KOPT-K1 (cell line): ENCODE data around the gene MAGEB3.
"Not testable (repeated sequence)": the region's sequence is repeated elsewhere in the genome, so short reads cannot be mapped to it uniquely, and the experiment has no call there.

Experiments
- H3K27ac ChIP-seq: fragments of 200-600 bp; sonication (generic); 2 replicates; pipeline ENCODE4 v1.5.1; 2016; ENCODE audit warnings: antibody characterized with exemption, mild to moderate bottlenecking, low read depth, low read length; ENCODE audit not compliant: poor library complexity, severe bottlenecking
- H3K36me3 ChIP-seq: fragments of 200-600 bp; sonication (generic); 2 replicates; pipeline ENCODE4 v1.5.1; 2017; ENCODE audit warnings: antibody characterized with exemption, mild to moderate bottlenecking, low read length, moderate library complexity; ENCODE audit not compliant: insufficient read depth
- H3K9me3 ChIP-seq: fragments of 200-600 bp; sonication (generic); 2 replicates; pipeline ENCODE4 v1.5.1; 2017; ENCODE audit warnings: antibody characterized with exemption, low read length, mild to moderate bottlenecking; ENCODE audit not compliant: insufficient read depth, poor library complexity, severe bottlenecking

The MAGEB3 gene

GRCh38 chrX:30230395-30230794, at the start of gene MAGEB3:
Gene MAGEB3 (plus strand): TSS chrX:30230657. CDS start chrX:30235925, 5,268 bp downstream.
- Histone ChIP-seq H3K27ac (no peak within 1 kb of the TSS), H3K36me3 (no peaks in the 10 kb centered on the region), H3K9me3 (no peaks in the 10 kb centered on the region)

GRCh38 chrX:30181353-30181752, 49.1 kb upstream of the MAGEB3 start:
- Histone ChIP-seq H3K9me3 (no peaks in the 10 kb centered on the region), H3K36me3 (no peaks in the 10 kb centered on the region), H3K27ac (no peak overlapping the region)

GRCh38 chrX:30183554-30183953, 46.9 kb upstream of the MAGEB3 start:
- no peak overlapping the region for H3K27ac ChIP-seq

GRCh38 chrX:30190426-30190825, 40.0 kb upstream of the MAGEB3 start:
- no peaks in the 10 kb centered on the region for H3K9me3 ChIP-seq
- H3K27ac ChIP-seq = no peak overlapping the region
- no peaks in the 10 kb centered on the region for H3K36me3 ChIP-seq

More at GRCh38 chrX:30183554-30183953, 46.9 kb upstream of the MAGEB3 start:
- Histone ChIP-seq H3K36me3 (no peaks in the 10 kb centered on the region), H3K9me3 (no peaks in the 10 kb centered on the region)

GRCh38 chrX:30193910-30194309, 36.5 kb upstream of the MAGEB3 start:
- not testable (repeated sequence) for H3K9me3 ChIP-seq, H3K36me3 ChIP-seq, H3K27ac ChIP-seq

- H3K27ac ChIP-seq = no peak overlapping the region
- no peaks in the 10 kb centered on the region for H3K36me3 ChIP-seq
- no peaks in the 10 kb centered on the region for H3K9me3 ChIP-seq
These were observed 34.1 kb upstream of the MAGEB3 start for GRCh38 chrX:30196322-30196721.

GRCh38 chrX:30212172-30212571, 18.3 kb upstream of the MAGEB3 start:
- Histone ChIP-seq H3K9me3 (no peaks in the 10 kb centered on the region), H3K27ac (no peak overlapping the region), H3K36me3 (no peaks in the 10 kb centered on the region)

- Histone ChIP-seq H3K27ac (no peak within 1 kb of the TSS), H3K9me3 (no peaks in the 10 kb centered on the region), H3K36me3 (no peaks in the 10 kb centered on the region)
These were observed 15.1 kb upstream of the MAGEB3 start, which contains the start of gene MAGEB2 for GRCh38 chrX:30215357-30215843. Gene MAGEB2 (plus strand): TSS chrX:30215563. CDS start chrX:30218581, 3,018 bp downstream.

- Histone ChIP-seq H3K27ac (no peak overlapping the region), H3K9me3 (no peaks in the 10 kb centered on the region), H3K36me3 (no peaks in the 10 kb centered on the region)
These were observed 13.0 kb upstream of the MAGEB3 start for GRCh38 chrX:30217465-30217864.

- Histone ChIP-seq H3K9me3 (no peaks in the 10 kb centered on the region), H3K27ac (no peak overlapping the region), H3K36me3 (no peaks in the 10 kb centered on the region)
These were observed 11.1 kb upstream of the MAGEB3 start for GRCh38 chrX:30219372-30219771.

- no peaks in the 10 kb centered on the region for H3K9me3 ChIP-seq
- H3K27ac ChIP-seq = no peak overlapping the region
- H3K36me3 ChIP-seq = no peaks in the 10 kb centered on the region
These were observed 9.8 kb upstream of the MAGEB3 start for GRCh38 chrX:30220661-30221060.

- no peak overlapping the region for H3K27ac ChIP-seq
- H3K9me3 ChIP-seq = no peaks in the 10 kb centered on the region
- H3K36me3 ChIP-seq = no peaks in the 10 kb centered on the region
These were observed 5.9 kb upstream of the MAGEB3 start for GRCh38 chrX:30224536-30224935.

GRCh38 chrX:30228526-30228925, 1.9 kb upstream of the MAGEB3 start:
- Histone ChIP-seq H3K27ac (no peak overlapping the region), H3K9me3 (no peaks in the 10 kb centered on the region)

GRCh38 chrX:30241724-30242415, 11.4 kb downstream of the MAGEB3 start, which contains the start of gene MAGEB4:
Gene MAGEB4 (plus strand): TSS chrX:30242000. CDS start chrX:30242136, 136 bp downstream.
- no peaks in the 10 kb centered on the region for H3K36me3 ChIP-seq
- no peak within 1 kb of the TSS for H3K27ac ChIP-seq
- H3K9me3 ChIP-seq = no peaks in the 10 kb centered on the region

More at GRCh38 chrX:30228526-30228925, 1.9 kb upstream of the MAGEB3 start:
- H3K36me3 ChIP-seq = no peaks in the 10 kb centered on the region

- Histone ChIP-seq H3K27ac (no peak within 1 kb of the TSS), H3K36me3 (no peaks in the 10 kb centered on the region), H3K9me3 (no peaks in the 10 kb centered on the region)
These were observed 16.5 kb downstream of the MAGEB3 start, which contains the start of gene MAGEB1 for GRCh38 chrX:30246769-30247489. Gene MAGEB1 (plus strand): TSS chrX:30247146. CDS start chrX:30250494, 3,348 bp downstream.
